GM12878 (cell line): ENCODE data around the gene SGTB. TPM values are rescaled to one million over a fixed set of nuclear protein-coding genes. Genes with fewer than 3 reads are reported as not detected.

Experiments
- ATAC-seq: fragments of 200-7000 bp; cut with Tn5 transposase; 3 replicates; pipeline ENCODE4 v1.9.1; 2020; ENCODE audit warnings: mild to moderate bottlenecking, moderate library complexity
- BruUV-seq: library from RNA; stranded (reverse); fragments of 400-500 nt; replicated peaks from 2 replicates; lab custom pipeline; 2021; lab: Mats Ljungman, UMichigan
- CTCF ChIA-PET: fragments of 300-600 bp; sonication (Branson Sonifier 250); formaldehyde crosslinking; extraction: SDS; loops from one replicate; lab custom pipeline; 2021; ENCODE audit warnings: inconsistent platforms; lab: Yijun Ruan, JAX
- POLR2A ChIA-PET: fragments of 350-600 bp; formaldehyde crosslinking; extraction: SDS; loops from one replicate; lab custom pipeline; 2021; ENCODE audit warnings: inconsistent platforms; lab: Charles Lee
- RAD21 ChIA-PET: fragments of 300-600 bp; sonication (Branson Sonifier 250); formaldehyde crosslinking; loops from one replicate; lab custom pipeline; 2023; ENCODE audit warnings: antibody characterized with exemption; ENCODE audit not compliant: unreplicated experiment; lab: Charles Lee
- SMC1A ChIA-PET: fragments of 300-600 bp; sonication (Branson Sonifier 250); formaldehyde crosslinking; loops from one replicate; lab custom pipeline; 2023; ENCODE audit not compliant: unreplicated experiment, uncharacterized antibody; lab: Charles Lee
- DNase-seq: peaks from one replicate; pipeline ENCODE4 v3.0.0-alpha.2; 2011; ENCODE audit warnings: low read depth, low spot score
- FAIRE-seq: peaks from 3 replicates; lab custom pipeline; 2011; peaks lifted over from hg19 to GRCh38; lab: Jason Lieb, UNC
- H2AFZ ChIP-seq: 2 replicates; pipeline ENCODE4 v1.6.0; 2011; ENCODE audit warnings: low read depth, low read length, control low read depth; ENCODE audit not compliant: control insufficient read depth
- H3K27ac ChIP-seq: 2 replicates; pipeline ENCODE4 v1.5.1; 2011; ENCODE audit warnings: control low read depth; ENCODE audit not compliant: control insufficient read depth, insufficient read depth
- H3K27me3 ChIP-seq, 2 experiments: replicated peaks in 1 of 2; 2 replicates each; pipeline versions ENCODE4 v1.6.0 to v1.6.1; 2011; ENCODE audit warnings: low read length in 1 of 2; ENCODE audit not compliant: control insufficient read depth in 2 of 2, insufficient read depth in 2 of 2
- H3K36me3 ChIP-seq, 2 experiments: 2 replicates each; pipeline ENCODE4 v1.5.1; 2011; ENCODE audit warnings: low read length in 1 of 2; ENCODE audit not compliant: control insufficient read depth in 2 of 2, insufficient read depth in 2 of 2
- H3K4me1 ChIP-seq: 2 replicates; pipeline ENCODE4 v1.6.1; 2011; ENCODE audit warnings: mild to moderate bottlenecking, low read length, moderate library complexity, mixed read lengths; ENCODE audit not compliant: control insufficient read depth, insufficient read depth
- H3K4me2 ChIP-seq: 2 replicates; pipeline ENCODE4 v1.6.0; 2011; ENCODE audit warnings: control low read depth; ENCODE audit not compliant: control insufficient read depth, insufficient read depth
- H3K4me3 ChIP-seq: fragments of 200-600 bp; sonication (generic); 2 replicates; pipeline ENCODE4 v1.5.1; 2016
- H3K79me2 ChIP-seq: 2 replicates; pipeline ENCODE4 v1.6.0; 2011; ENCODE audit warnings: low read length; ENCODE audit not compliant: control insufficient read depth, insufficient read depth
- H3K9ac ChIP-seq: 2 replicates; pipeline ENCODE4 v1.8.0; 2011; ENCODE audit warnings: low read length, control low read depth, mixed read lengths; ENCODE audit not compliant: control insufficient read depth, insufficient read depth
- H3K9me3 ChIP-seq: replicated peaks from 3 replicates; pipeline ENCODE4 v1.5.1; 2011; ENCODE audit warnings: mild to moderate bottlenecking, low read length; ENCODE audit not compliant: control insufficient read depth, insufficient read depth
- H4K20me1 ChIP-seq: 2 replicates; pipeline ENCODE4 v1.6.0; 2011; ENCODE audit not compliant: control insufficient read depth, insufficient read depth
- EED ChIP-seq: sonication (generic); IDR thresholded peaks from 2 replicates; pipeline ENCODE4 v1.6.1; 2016; ENCODE audit warnings: antibody characterized with exemption, low read depth
- ESRRA ChIP-seq: IDR thresholded peaks from 2 replicates; pipeline ENCODE4 v1.6.1; 2012; ENCODE audit warnings: mild to moderate bottlenecking, low read length, improper control_type of control experiment
- HDAC2 ChIP-seq: fragments of 200-600 bp; sonication (generic); IDR thresholded peaks from 2 replicates; pipeline ENCODE4 v1.6.1; 2017
- HDAC6 ChIP-seq: fragments of 200-600 bp; sonication (generic); IDR thresholded peaks from one replicate; pipeline ENCODE4 v1.8.0; 2017; ENCODE audit warnings: antibody characterized with exemption; ENCODE audit not compliant: unreplicated experiment
- HDGF ChIP-seq: fragments of 450-650 bp; IDR thresholded peaks from 2 replicates; pipeline ENCODE4 v1.6.1; 2016; ENCODE audit warnings: antibody characterized with exemption
- NR2C2 ChIP-seq: IDR thresholded peaks from 2 replicates; pipeline ENCODE4 v1.6.1; 2011; ENCODE audit warnings: borderline replicate concordance, low read depth; ENCODE audit not compliant: control insufficient read depth, insufficient read length
- RAD21 ChIP-seq: IDR thresholded peaks from 2 replicates; pipeline ENCODE4 v1.6.1; 2011; ENCODE audit warnings: mild to moderate bottlenecking, low read depth, low read length, moderate library complexity; ENCODE audit not compliant: insufficient read depth
- SMAD1 ChIP-seq: fragments of 450-650 bp; IDR thresholded peaks from 2 replicates; pipeline ENCODE4 v1.6.1; 2018; ENCODE audit warnings: mild to moderate bottlenecking, low read depth; ENCODE audit not compliant: partially characterized antibody
- SP1 ChIP-seq: IDR thresholded peaks from one replicate; pipeline ENCODE4 v1.6.1; 2011; ENCODE audit warnings: low read depth, low read length
- WGBS: methylation state at CpG from one replicate; pipeline ENCODE4 v1.1.6; 2016; ENCODE audit warnings: low lambda C conversion rate; ENCODE audit not compliant: insufficient replicate concordance, insufficient coverage; ENCODE audit errors: missing lambda C conversion rate; 5-methylcytosine and 5-hydroxymethylcytosine counted together
- in situ Hi-C: fragments of 300-500 bp; cut with MboI; formaldehyde crosslinking; loops from 9 replicates; pipeline ENCODE4 v1.14.3; 2018; ENCODE audit warnings: mixed read lengths
- intact Hi-C: fragments of 100-400 bp; cut with micrococcal nuclease; formaldehyde crosslinking; loops from one replicate; pipeline ENCODE4 v1.14.2; 2022; ENCODE audit not compliant: unreplicated experiment
- polyA plus RNA-seq, 11 experiments: library from polyadenylated mRNA; depleted of rRNA in 4 of 11; unstranded in 6 of 11; stranded (reverse) in 5 of 11; fragments of >200 nt; fragmentation: Nextera tagmentation in 4 of 11; fragmentation: Illumina TruSeq in 1 of 11; extraction: Ambion mirVana in 4 of 11; extraction: Trizol in 1 of 11; gene quantifications; 1 replicate in 1 of 11; 2 replicates in 10 of 11; pipeline versions ENCODE4 v1.2.1 to v1.2.3, GENCODE V29; 2011 to 2016; ENCODE audit warnings: inconsistent platforms in 2 of 11, missing spikeins in 2 of 11, low read depth in 1 of 11
- total RNA-seq, 4 experiments: library from RNA; depleted of rRNA in 3 of 4; stranded (reverse); fragments of >200 nt in 3 of 4; fragmentation: Illumina TruSeq in 1 of 4; extraction: Trizol in 1 of 4; gene quantifications; 2 replicates each; pipeline versions ENCODE4 v1.2.1 to v1.2.3, GENCODE V29; 2013 to 2021
- TF ChIP-seq, protein P1 (sequence below): IDR thresholded peaks from 2 replicates; pipeline ENCODE4 v1.6.1; 2012; ENCODE audit warnings: low read depth, low read length, improper control_type of control experiment
- TF ChIP-seq, protein P2 (sequence below): fragments of 450-650 bp; IDR thresholded peaks from 2 replicates; pipeline ENCODE4 v1.6.1; 2017; ENCODE audit warnings: mild to moderate bottlenecking, moderate library complexity
- TF ChIP-seq, protein P3 (sequence below): IDR thresholded peaks from 2 replicates; pipeline ENCODE4 v1.6.1; 2012; ENCODE audit warnings: improper control_type of control experiment, low read depth, low read length; ENCODE audit not compliant: insufficient replicate concordance

SGTB gene
- total and polyA plus RNA-seq, 10 of the 15 experiments (the other 5 are each of a cell fraction or from before 2014, with no cell fraction given) = 1.0 to 7.8 (median 5.4) TPM

DNA sequence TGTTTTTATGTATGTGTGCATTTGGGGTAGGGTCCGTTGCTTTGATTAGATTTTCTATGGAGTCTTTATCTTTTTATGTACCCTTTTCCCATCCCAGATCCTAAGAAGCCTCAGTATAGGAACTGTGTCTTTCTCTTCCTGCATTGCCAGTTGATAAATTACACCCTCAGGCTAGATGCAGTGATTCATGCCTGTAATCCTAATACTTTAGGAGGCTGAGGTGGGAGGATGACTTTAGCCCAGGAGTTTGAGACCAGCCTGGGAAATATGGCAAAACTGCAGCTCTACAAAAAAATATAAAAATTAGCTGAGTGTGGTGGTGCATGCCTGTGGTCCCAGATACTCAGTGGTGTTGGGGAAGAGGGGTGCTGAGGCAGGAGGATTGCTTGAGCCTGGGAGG lies 40.3 kb upstream of the SGTB start:
- CTCF ChIA-PET = interaction anchor here (1.0 to 5.2 kb wide), 4 partner anchors 10 to 544 kb away, joined by 3 to 20 read pairs (median 4); no protein-coding TSS in a partner anchor
- TF ChIP-seq SP1 = no peak
- TF ChIP-seq ESRRA = no peak
- TF ChIP-seq, protein P1, sequence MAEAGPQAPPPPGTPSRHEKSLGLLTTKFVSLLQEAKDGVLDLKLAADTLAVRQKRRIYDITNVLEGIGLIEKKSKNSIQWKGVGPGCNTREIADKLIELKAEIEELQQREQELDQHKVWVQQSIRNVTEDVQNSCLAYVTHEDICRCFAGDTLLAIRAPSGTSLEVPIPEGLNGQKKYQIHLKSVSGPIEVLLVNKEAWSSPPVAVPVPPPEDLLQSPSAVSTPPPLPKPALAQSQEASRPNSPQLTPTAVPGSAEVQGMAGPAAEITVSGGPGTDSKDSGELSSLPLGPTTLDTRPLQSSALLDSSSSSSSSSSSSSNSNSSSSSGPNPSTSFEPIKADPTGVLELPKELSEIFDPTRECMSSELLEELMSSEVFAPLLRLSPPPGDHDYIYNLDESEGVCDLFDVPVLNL = no peak
- TF ChIP-seq, protein P2, sequence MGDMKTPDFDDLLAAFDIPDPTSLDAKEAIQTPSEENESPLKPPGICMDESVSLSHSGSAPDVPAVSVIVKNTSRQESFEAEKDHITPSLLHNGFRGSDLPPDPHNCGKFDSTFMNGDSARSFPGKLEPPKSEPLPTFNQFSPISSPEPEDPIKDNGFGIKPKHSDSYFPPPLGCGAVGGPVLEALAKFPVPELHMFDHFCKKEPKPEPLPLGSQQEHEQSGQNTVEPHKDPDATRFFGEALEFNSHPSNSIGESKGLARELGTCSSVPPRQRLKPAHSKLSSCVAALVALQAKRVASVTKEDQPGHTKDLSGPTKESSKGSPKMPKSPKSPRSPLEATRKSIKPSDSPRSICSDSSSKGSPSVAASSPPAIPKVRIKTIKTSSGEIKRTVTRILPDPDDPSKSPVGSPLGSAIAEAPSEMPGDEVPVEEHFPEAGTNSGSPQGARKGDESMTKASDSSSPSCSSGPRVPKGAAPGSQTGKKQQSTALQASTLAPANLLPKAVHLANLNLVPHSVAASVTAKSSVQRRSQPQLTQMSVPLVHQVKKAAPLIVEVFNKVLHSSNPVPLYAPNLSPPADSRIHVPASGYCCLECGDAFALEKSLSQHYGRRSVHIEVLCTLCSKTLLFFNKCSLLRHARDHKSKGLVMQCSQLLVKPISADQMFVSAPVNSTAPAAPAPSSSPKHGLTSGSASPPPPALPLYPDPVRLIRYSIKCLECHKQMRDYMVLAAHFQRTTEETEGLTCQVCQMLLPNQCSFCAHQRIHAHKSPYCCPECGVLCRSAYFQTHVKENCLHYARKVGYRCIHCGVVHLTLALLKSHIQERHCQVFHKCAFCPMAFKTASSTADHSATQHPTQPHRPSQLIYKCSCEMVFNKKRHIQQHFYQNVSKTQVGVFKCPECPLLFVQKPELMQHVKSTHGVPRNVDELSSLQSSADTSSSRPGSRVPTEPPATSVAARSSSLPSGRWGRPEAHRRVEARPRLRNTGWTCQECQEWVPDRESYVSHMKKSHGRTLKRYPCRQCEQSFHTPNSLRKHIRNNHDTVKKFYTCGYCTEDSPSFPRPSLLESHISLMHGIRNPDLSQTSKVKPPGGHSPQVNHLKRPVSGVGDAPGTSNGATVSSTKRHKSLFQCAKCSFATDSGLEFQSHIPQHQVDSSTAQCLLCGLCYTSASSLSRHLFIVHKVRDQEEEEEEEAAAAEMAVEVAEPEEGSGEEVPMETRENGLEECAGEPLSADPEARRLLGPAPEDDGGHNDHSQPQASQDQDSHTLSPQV = no peak
- TF ChIP-seq RAD21 = no peak
- no peak for TF ChIP-seq HDAC6
- TF ChIP-seq HDGF = no peak
- TF ChIP-seq, protein P3, sequence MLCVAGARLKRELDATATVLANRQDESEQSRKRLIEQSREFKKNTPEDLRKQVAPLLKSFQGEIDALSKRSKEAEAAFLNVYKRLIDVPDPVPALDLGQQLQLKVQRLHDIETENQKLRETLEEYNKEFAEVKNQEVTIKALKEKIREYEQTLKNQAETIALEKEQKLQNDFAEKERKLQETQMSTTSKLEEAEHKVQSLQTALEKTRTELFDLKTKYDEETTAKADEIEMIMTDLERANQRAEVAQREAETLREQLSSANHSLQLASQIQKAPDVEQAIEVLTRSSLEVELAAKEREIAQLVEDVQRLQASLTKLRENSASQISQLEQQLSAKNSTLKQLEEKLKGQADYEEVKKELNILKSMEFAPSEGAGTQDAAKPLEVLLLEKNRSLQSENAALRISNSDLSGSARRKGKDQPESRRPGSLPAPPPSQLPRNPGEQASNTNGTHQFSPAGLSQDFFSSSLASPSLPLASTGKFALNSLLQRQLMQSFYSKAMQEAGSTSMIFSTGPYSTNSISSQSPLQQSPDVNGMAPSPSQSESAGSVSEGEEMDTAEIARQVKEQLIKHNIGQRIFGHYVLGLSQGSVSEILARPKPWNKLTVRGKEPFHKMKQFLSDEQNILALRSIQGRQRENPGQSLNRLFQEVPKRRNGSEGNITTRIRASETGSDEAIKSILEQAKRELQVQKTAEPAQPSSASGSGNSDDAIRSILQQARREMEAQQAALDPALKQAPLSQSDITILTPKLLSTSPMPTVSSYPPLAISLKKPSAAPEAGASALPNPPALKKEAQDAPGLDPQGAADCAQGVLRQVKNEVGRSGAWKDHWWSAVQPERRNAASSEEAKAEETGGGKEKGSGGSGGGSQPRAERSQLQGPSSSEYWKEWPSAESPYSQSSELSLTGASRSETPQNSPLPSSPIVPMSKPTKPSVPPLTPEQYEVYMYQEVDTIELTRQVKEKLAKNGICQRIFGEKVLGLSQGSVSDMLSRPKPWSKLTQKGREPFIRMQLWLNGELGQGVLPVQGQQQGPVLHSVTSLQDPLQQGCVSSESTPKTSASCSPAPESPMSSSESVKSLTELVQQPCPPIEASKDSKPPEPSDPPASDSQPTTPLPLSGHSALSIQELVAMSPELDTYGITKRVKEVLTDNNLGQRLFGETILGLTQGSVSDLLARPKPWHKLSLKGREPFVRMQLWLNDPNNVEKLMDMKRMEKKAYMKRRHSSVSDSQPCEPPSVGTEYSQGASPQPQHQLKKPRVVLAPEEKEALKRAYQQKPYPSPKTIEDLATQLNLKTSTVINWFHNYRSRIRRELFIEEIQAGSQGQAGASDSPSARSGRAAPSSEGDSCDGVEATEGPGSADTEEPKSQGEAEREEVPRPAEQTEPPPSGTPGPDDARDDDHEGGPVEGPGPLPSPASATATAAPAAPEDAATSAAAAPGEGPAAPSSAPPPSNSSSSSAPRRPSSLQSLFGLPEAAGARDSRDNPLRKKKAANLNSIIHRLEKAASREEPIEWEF = no peak
- TF ChIP-seq SMAD1 = no peak
- no peak for TF ChIP-seq HDAC2
- TF ChIP-seq NR2C2 = no peak
- TF ChIP-seq EED = no peak

More for the DNA sequence above, 40.3 kb upstream of the SGTB start:
- DNase-seq (no peak), FAIRE-seq (no peak), ATAC-seq (no peak)
- ChIA-PET POLR2A (interaction anchor here (1.9 kb wide), 1 partner anchor 9 kb away, joined by 5 read pairs; no protein-coding TSS in a partner anchor), SMC1A (interaction anchor here (1.2 to 2.2 kb wide), 3 partner anchors 64 to 412 kb away, joined by 3 to 8 read pairs (median 4); no protein-coding TSS in a partner anchor), RAD21 (interaction anchor here (1.2 kb wide), 1 partner anchor 162 kb away, joined by 4 read pairs; no protein-coding TSS in a partner anchor)
- Histone ChIP-seq H3K4me1 (no peaks in the 10 kb centered on the region), H3K36me3 (peaks cover 0 to 4% of the 10 kb centered on the region in 2 experiments; a peak in 2 of 4 replicates), H3K79me2 (no peaks in the 10 kb centered on the region), H3K9me3 (peaks cover 6% of the 10 kb centered on the region; the same call in 2 of the 3 replicates), H3K27me3 (no peaks in the 10 kb centered on the region), H3K27ac (no peak overlapping the region), H2AFZ (no peak overlapping the region), H3K4me2 (no peak overlapping the region), H3K4me3 (no peak overlapping the region), H3K9ac (no peak overlapping the region), H4K20me1 (no peaks in the 10 kb centered on the region)
- in situ Hi-C loops (no loop called here), intact Hi-C loops (loop anchor here (5.0 kb wide), 1 partner anchor 255 kb away; no protein-coding TSS in a partner anchor)
- no TSS peak for BruUV-seq
- WGBS = 87% methylated on average over 1 of the region's 1 CpG
